K562 (cell line): Measurements from ENCODE around the gene ZNF362. TPM values are rescaled to one million over a fixed set of nuclear protein-coding genes. Genes with fewer than 3 reads are reported as not detected.

Experiments used
- ADNP ChIP-seq: fragments of 200-800 bp; sonication (Bioruptor generic); IDR thresholded peaks from 2 replicates; pipeline ENCODE4 v1.6.1; 2016; ENCODE audit warnings: missing genetic modification characterization, missing compliant biosample characterization
- BMI1 ChIP-seq: fragments of 150-350 bp; IDR thresholded peaks from 2 replicates; pipeline ENCODE4 v1.6.1; 2014; ENCODE audit warnings: low read length
- ERF ChIP-seq: fragments of 450-650 bp; formaldehyde crosslinking; IDR thresholded peaks from 2 replicates; pipeline ENCODE4 v1.4.0; 2020; ENCODE audit warnings: mild to moderate bottlenecking, mixed read lengths
- GTF3C2 ChIP-seq: IDR thresholded peaks from 3 replicates; pipeline ENCODE4 v1.6.1; 2011; ENCODE audit warnings: borderline replicate concordance, mild to moderate bottlenecking, moderate library complexity; ENCODE audit not compliant: insufficient read length; ENCODE audit errors: extremely low read depth
- LARP7 ChIP-seq: fragments of 450-650 bp; IDR thresholded peaks from 2 replicates; pipeline ENCODE4 v1.6.1; 2016
- NONO ChIP-seq, 2 experiments: fragments of 200-400 bp in 1 of 2; fragments of 450-650 bp in 1 of 2; formaldehyde crosslinking in 1 of 2; IDR thresholded peaks; 2 replicates each; pipeline ENCODE4 v1.6.1; 2017; ENCODE audit warnings: low read depth in 2 of 2, mild to moderate bottlenecking in 2 of 2, moderate library complexity in 2 of 2, low read length in 1 of 2
- NR0B1 ChIP-seq: fragments of 450-650 bp; IDR thresholded peaks from one replicate; pipeline ENCODE4 v1.6.1; 2018; ENCODE audit warnings: mild to moderate bottlenecking, moderate library complexity; ENCODE audit not compliant: partially characterized antibody
- POLR2AphosphoS2 ChIP-seq: IDR thresholded peaks from 2 replicates; pipeline ENCODE4 v1.6.1; 2012; ENCODE audit warnings: low read length, improper control_type of control experiment
- PRPF4 ChIP-seq: fragments of 200-400 bp; formaldehyde crosslinking; IDR thresholded peaks from one replicate; pipeline ENCODE4 v1.6.1; 2017; ENCODE audit warnings: low read length, low read depth, mild to moderate bottlenecking; ENCODE audit not compliant: insufficient read depth, poor library complexity, severe bottlenecking
- TFAM ChIP-seq: fragments of 250-450 bp; sonication (Bioruptor Pico); conservative IDR thresholded peaks from 2 replicates; pipeline ENCODE4 v1.5.0; 2021; ENCODE audit warnings: mild to moderate bottlenecking, moderate library complexity
- YY1 ChIP-seq, 3 experiments: IDR thresholded peaks; 2 replicates each; pipeline ENCODE4 v1.6.1; 2011; ENCODE audit warnings: low read length in 2 of 3, mild to moderate bottlenecking in 2 of 3, moderate library complexity in 2 of 3, borderline replicate concordance in 1 of 3, control low read depth in 1 of 3, low read depth in 1 of 3; ENCODE audit not compliant: insufficient read depth in 3 of 3, insufficient replicate concordance in 2 of 3, control insufficient read depth in 1 of 3, insufficient read length in 1 of 3; ENCODE audit errors: extremely low read depth in 1 of 3
- ZNF347 ChIP-seq: fragments of 450-650 bp; formaldehyde crosslinking; IDR thresholded peaks from 2 replicates; pipeline ENCODE4 v1.4.0; 2020; ENCODE audit warnings: low read depth, mild to moderate bottlenecking, moderate library complexity
- ZNF707 ChIP-seq: fragments of 250-450 bp; sonication (Bioruptor Pico); conservative IDR thresholded peaks from 2 replicates; pipeline ENCODE4 v1.8.0; 2022; ENCODE audit warnings: inconsistent platforms, mild to moderate bottlenecking, moderate library complexity
- polyA plus RNA-seq, 8 experiments: library from polyadenylated mRNA; depleted of rRNA in 4 of 8; stranded (reverse) in 5 of 8; unstranded in 3 of 8; fragments of >200 nt; fragmentation: Nextera tagmentation in 2 of 8; fragmentation: Illumina TruSeq in 1 of 8; extraction: Ambion mirVana in 2 of 8; extraction: Trizol in 1 of 8; gene quantifications; 2 replicates each; pipeline versions ENCODE4 v1.2.1 to v1.2.3, GENCODE V29; 2011 to 2014; ENCODE audit warnings: inconsistent platforms in 1 of 8, missing spikeins in 1 of 8
- total RNA-seq, 7 experiments: library from RNA; depleted of rRNA in 6 of 7; stranded (reverse); fragments of >200 nt in 6 of 7; fragmentation: Illumina TruSeq in 2 of 7; extraction: Trizol in 2 of 7; gene quantifications; 2 replicates each; pipeline versions ENCODE4 v1.2.1 to v1.2.3, GENCODE V29; 2011 to 2021; ENCODE audit warnings: low replicate concordance in 1 of 7
- TF ChIP-seq, protein P1 (sequence below): fragments of 250-450 bp; sonication (Bioruptor Pico); IDR thresholded peaks from 2 replicates; pipeline ENCODE4 v1.9.0; 2021; ENCODE audit warnings: mild to moderate bottlenecking, inconsistent platforms
- TF ChIP-seq, protein P2 (sequence below): sonication (generic); formaldehyde crosslinking; IDR thresholded peaks from 2 replicates; pipeline ENCODE4 v1.8.0; 2022; ENCODE audit warnings: mild to moderate bottlenecking, low read depth, missing genetic modification reagents
- TF ChIP-seq, protein P3 (sequence below): fragments of 450-650 bp; IDR thresholded peaks from 2 replicates; pipeline ENCODE4 v1.6.1; 2016; ENCODE audit warnings: low read depth, mild to moderate bottlenecking, moderate library complexity
- TF ChIP-seq, protein P4 (sequence below): fragments of 250-450 bp; sonication (Bioruptor Pico); IDR thresholded peaks from 2 replicates; pipeline ENCODE4 v1.9.0; 2021; ENCODE audit warnings: mild to moderate bottlenecking

Gene ZNF362
- total and polyA plus RNA-seq, 9 of the 15 experiments (the other 6 are each of a cell fraction or from before 2014, with no cell fraction given), result 0.01 to 1.1 (median 0.35) TPM; not detected in 1

- TF ChIP-seq GTF3C2, result no peak
- TF ChIP-seq LARP7, result no peak
- no peak for TF ChIP-seq ZNF347 (CRISPR knock-in tag)
- TF ChIP-seq PRPF4, result no peak
- no peak for TF ChIP-seq BMI1
- peak in 1 of 2 experiments; percentile 73; a peak in 1 of 4 replicates for TF ChIP-seq NONO (IDR thresholded peaks at IDR 0.05; ENCODE audit: low read depth in 2 of 2, low read length in 1 of 2)
- 0 out of 2 replicates have a peak, but pooled peaks have one; percentile 62 for TF ChIP-seq ERF (CRISPR knock-in tag)
- peak in 1 of 3 experiments; percentile 41 for TF ChIP-seq YY1 (IDR thresholded peaks at IDR 0.05; ENCODE audit: borderline replicate concordance in 1 of 3, control insufficient read depth in 1 of 3, extremely low read depth in 1 of 3, insufficient read depth in 3 of 3, insufficient read length in 1 of 3, insufficient replicate concordance in 2 of 3, low read depth in 1 of 3, low read length in 2 of 3)
- TF ChIP-seq NR0B1, result no peak
- TF ChIP-seq TFAM (CRISPR knock-in tag), result no peak
- TF ChIP-seq, protein P1, sequence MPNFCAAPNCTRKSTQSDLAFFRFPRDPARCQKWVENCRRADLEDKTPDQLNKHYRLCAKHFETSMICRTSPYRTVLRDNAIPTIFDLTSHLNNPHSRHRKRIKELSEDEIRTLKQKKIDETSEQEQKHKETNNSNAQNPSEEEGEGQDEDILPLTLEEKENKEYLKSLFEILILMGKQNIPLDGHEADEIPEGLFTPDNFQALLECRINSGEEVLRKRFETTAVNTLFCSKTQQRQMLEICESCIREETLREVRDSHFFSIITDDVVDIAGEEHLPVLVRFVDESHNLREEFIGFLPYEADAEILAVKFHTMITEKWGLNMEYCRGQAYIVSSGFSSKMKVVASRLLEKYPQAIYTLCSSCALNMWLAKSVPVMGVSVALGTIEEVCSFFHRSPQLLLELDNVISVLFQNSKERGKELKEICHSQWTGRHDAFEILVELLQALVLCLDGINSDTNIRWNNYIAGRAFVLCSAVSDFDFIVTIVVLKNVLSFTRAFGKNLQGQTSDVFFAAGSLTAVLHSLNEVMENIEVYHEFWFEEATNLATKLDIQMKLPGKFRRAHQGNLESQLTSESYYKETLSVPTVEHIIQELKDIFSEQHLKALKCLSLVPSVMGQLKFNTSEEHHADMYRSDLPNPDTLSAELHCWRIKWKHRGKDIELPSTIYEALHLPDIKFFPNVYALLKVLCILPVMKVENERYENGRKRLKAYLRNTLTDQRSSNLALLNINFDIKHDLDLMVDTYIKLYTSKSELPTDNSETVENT (CRISPR knock-in tag), result peak; percentile 78
- TF ChIP-seq, protein P2, sequence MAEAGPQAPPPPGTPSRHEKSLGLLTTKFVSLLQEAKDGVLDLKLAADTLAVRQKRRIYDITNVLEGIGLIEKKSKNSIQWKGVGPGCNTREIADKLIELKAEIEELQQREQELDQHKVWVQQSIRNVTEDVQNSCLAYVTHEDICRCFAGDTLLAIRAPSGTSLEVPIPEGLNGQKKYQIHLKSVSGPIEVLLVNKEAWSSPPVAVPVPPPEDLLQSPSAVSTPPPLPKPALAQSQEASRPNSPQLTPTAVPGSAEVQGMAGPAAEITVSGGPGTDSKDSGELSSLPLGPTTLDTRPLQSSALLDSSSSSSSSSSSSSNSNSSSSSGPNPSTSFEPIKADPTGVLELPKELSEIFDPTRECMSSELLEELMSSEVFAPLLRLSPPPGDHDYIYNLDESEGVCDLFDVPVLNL, result no peak
- TF ChIP-seq ZNF707 (CRISPR knock-in tag), result no peak
- TF ChIP-seq, protein P3, sequence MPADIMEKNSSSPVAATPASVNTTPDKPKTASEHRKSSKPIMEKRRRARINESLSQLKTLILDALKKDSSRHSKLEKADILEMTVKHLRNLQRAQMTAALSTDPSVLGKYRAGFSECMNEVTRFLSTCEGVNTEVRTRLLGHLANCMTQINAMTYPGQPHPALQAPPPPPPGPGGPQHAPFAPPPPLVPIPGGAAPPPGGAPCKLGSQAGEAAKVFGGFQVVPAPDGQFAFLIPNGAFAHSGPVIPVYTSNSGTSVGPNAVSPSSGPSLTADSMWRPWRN, result no peak
- TF ChIP-seq, protein P4, sequence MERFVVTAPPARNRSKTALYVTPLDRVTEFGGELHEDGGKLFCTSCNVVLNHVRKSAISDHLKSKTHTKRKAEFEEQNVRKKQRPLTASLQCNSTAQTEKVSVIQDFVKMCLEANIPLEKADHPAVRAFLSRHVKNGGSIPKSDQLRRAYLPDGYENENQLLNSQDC (CRISPR knock-in tag), result no peak
- no peak for TF ChIP-seq POLR2AphosphoS2
- no peak for TF ChIP-seq ADNP
These were observed 92.9 kb downstream of the ZNF362 start (continued) for GRCh38 chr1:33349081-33349759.
